Ovary (tissue), 1 donor: Measurements from ENCODE around the gene TMEM272.

Experiments
- EP300 ChIP-seq: sonication (generic); formaldehyde crosslinking; IDR thresholded peaks from one replicate; pipeline ENCODE4 v1.6.1; 2017; ENCODE audit warnings: antibody characterized with exemption
- POLR2A ChIP-seq: fragments of 450-650 bp; IDR thresholded peaks from one replicate; pipeline ENCODE4 v1.6.1; 2017; ENCODE audit warnings: antibody characterized with exemption, mild to moderate bottlenecking, moderate library complexity

DNA sequence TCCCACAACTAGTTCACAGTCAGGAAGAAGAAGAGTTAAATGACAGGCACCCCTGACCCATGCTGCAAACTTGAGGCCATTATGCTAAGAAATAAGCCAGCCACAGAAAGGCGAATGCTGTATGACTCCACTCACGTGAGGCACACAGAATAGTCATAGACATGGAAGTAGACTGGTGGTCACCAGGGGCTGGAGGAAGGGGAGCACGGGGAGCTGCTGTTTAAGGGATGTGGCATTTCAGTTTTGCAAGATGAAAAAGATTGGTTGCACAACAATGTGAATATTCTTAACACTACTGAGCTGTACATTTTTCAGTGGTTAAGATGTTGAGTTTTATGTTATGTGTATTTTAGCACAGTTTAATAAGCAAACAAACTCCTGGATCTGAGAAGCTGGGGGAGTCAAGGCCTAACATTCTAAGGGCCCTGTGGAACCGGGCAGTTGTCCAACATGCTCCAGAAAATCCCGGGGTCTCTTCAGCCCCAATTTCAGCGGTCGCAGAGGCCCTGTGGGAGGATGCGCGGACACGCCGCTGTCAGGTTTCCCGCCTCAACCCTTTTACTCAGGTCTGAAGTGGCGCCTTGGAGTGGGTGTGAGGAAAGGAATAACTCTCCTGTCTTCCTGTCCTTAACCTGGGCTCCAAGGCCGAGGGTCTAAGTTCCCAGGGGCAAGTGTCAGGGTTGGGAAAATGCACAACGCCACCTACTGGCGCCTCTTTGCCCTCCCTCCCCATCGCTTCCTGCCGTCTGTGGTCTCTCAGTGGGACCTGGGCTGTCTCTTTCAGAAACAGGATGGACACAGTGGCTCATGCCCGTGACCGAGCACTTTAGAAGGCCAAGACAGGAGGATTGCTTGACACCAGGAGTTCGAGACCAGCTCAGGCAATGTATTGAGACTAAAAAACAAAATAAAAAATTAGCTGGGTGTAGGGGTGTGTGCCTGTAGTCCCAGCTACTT lies 4.4 kb upstream of the TMEM272 start:
- TF ChIP-seq POLR2A (no peak), EP300 (no peak)
